ENCODE measurements around the gene RBBP5. TPM values are rescaled to one million over a fixed set of nuclear protein-coding genes. Genes with fewer than 3 reads are reported as not detected.

Gene RBBP5, protein sequence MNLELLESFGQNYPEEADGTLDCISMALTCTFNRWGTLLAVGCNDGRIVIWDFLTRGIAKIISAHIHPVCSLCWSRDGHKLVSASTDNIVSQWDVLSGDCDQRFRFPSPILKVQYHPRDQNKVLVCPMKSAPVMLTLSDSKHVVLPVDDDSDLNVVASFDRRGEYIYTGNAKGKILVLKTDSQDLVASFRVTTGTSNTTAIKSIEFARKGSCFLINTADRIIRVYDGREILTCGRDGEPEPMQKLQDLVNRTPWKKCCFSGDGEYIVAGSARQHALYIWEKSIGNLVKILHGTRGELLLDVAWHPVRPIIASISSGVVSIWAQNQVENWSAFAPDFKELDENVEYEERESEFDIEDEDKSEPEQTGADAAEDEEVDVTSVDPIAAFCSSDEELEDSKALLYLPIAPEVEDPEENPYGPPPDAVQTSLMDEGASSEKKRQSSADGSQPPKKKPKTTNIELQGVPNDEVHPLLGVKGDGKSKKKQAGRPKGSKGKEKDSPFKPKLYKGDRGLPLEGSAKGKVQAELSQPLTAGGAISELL
- 10.5 to 14.3 TPM (median 11.3 TPM) in 5 replicates for total RNA-seq (2022; extraction: Qiagen RNA extraction)

DNA sequence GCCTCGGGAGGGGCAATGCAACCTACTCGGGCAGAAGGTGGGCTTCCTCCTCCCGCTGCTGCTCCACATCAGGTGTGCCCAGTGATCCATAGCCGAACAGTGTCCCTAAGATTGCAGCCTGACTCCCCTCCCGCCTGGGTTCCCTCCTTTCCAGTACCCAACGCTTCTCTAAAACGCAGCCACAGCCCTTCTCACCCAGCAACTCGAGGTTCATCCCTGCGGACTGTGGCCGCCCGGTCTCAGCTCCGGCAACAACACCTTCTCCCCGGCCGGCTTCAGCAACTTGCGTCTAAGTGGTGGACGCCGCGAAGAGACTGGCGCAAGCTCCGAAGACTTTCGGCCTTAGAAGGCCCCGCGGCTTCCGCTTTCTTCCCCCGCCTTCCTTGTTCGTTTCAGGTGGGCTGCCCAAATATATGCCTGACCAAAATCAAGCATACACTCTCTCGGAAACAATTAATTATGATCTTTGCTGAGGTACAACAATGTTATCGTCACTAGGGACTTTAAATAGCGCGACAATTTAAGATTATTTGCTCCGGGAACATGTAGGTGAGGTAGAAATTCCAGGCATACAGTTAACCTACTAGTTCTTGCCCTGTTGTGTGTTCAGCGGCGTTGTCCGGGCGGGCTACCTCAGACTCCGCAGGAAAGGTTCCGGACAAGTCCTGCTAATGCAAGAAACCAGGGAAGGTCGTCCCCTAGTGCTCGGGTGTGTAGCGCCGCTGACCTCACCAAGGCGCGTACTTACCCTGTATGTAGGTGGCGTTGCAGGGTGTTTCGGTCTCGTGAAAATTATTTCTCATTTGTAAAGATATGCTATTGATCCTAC is at the start of gene RBBP5:
RBBP5 (minus strand) TSS at position 319 of the 829 bp plus-strand sequence; CDS start at position 214, 105 bp downstream.

DNA sequence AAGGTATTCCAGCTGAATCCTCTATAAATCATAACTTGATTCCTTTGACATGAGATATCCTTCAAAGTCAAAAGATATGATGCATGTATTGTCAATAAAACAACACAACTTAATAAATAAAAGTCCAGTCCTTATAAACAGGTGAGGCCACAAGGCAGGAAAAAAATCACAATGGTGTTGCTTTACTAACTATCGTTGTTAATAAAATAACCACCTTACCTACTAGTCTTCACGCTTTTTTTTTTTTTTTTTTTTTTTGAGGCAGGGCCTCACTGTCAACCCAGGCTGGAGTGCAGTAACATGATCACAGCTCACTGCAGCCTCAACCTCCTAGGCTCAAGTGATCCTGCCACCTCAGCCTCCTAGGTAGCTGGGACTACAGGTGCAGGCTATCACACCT is 37.4 kb downstream of the RBBP5 start, which contains the start of gene TMEM81:
TMEM81 (minus strand) TSS at position 101 of the 400 bp plus-strand sequence. CDS start 140 bp downstream, outside the sequence.

DNA sequence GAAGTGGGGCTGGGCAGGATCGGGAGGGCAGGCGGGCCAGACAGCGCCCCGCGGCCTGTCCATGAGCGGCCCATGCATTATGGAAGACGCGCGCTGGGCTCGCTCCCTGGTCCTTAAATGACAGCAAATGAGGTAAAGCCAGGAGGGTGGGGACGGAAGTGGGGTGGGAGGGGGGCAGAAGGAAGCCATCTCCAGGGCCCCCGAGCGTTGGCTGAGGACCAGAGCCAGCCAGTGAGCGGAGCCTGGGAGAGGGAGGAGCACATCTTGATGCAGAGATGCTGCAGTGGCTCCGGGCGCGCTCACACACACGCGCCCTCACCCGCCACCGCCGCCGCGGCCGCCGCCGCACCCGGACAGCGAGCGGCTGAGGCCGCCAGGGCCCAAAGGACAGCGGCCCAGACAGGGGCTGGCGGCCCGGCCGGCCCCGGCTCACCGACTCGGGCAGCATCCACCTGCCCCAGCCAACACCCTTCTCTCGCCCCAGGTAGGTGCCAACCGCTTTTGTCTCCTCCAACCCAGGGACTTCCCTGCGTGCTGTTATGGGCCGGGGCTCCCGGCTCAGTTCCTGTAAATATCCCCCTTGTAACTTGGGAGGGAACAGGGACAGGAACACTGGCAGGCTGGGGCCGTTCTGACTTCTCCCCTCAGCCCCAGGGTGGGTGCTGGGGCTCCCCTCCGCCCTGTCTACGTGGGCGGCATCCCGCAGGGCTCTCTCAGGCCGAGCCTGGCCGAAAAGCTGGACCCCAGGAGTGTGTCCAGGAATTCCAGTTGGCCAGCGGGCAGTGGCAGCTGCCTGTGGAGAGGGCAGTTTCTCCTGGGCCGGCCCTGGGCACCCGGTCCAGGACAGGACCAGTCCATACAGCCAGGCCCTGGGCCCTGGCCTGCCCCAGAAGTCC is 78.6 kb downstream of the RBBP5 start, which contains the start of gene CNTN2:
CNTN2 (plus strand) TSS at position 302 of the 896 bp plus-strand sequence. CDS start 9,974 bp downstream, outside the sequence.

Other genes starting within 250 kb of the RBBP5 start
- gene CNTN2, start 78.8 kb downstream of the RBBP5 start, total RNA-seq (2022; extraction: Qiagen RNA extraction) = 0.02 to 0.07 TPM (median 0.03 TPM) in 4 of 5 replicates, not detected in the other
- 1.3 to 2.3 TPM (median 2.0 TPM) in 5 replicates for gene TMEM81, start 37.5 kb downstream of the RBBP5 start, total RNA-seq (2022; extraction: Qiagen RNA extraction)
- 6.9 to 9.2 TPM (median 8.0 TPM) in 5 replicates for gene DSTYK, start 89.7 kb upstream of the RBBP5 start, total RNA-seq (2022; extraction: Qiagen RNA extraction)
- 1.4 to 1.8 TPM (median 1.6 TPM) in 5 replicates for gene TMCC2, start 106.0 kb upstream of the RBBP5 start, total RNA-seq (2022; extraction: Qiagen RNA extraction)
- 21.3 to 27.0 TPM (median 24.7 TPM) in 5 replicates for gene NUAK2, start 199.8 kb upstream of the RBBP5 start, total RNA-seq (2022; extraction: Qiagen RNA extraction)
- gene KLHDC8A, start 234.9 kb upstream of the RBBP5 start, total RNA-seq (2022; extraction: Qiagen RNA extraction) = 0.63 to 1.4 TPM (median 0.78 TPM) in 5 replicates

Data from A549 treated with AZD2906 at 1 μM for 4 hours (cell line).